ENCODE measurements around the gene C15orf39. TPM values are rescaled to one million over a fixed set of nuclear protein-coding genes. Genes with fewer than 3 reads are reported as not detected.

Gene C15orf39
- total and polyA plus RNA-seq, 9 of the 15 experiments (the other 6 are each of a cell fraction or from before 2014, with no cell fraction given): 0.31 to 29.8 (median 4.4) TPM

DNA sequence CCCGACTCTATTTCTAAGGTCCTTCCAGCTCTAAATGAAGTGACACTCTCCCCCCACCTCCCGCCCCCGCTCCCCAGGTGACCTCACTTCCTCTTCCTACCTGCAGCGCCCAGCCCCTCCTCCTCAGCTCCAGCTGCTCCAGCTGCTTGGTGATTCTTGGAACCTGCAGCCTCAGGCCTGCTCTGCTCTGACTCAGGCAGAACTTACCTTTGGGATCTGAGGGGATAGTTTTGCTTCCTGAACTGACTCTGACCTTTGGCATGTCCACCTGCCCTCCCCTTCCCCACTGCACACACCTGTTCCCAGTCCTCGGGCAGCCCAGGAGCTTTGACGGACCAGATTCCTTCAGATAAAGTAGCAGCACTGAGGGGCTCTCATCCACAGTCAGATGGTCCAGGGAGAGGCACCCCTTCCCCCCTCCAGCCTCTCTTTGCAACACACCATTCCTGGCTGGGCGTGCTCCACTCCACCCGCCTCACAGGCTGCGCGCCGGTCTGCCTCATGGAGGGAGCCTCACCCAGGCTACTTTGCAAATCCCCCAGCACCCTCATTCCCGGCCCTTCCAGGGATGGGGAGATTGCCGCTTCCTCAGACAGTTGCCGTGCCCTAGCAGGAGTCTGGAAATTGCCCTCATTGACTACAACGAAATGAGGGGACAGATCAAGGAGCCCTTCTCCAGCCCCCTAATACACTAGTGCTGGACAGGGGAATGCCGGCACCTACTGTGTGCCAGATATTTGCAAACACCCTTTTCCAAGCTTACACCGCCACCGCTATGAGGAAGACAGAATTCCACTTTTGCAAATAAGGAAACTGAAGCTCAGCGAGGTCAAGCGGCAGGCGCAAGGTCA, 692 bp upstream of the C15orf39 start (continued):
- TF ChIP-seq ZFP36 (IDR thresholded peaks at IDR 0.05; ENCODE audit: low read depth, low read length, partially characterized antibody) (peak; percentile 66), KDM5B (IDR thresholded peaks at IDR 0.05; ENCODE audit: insufficient replicate concordance, low read depth, low read length) (peak; percentile 4), MAFG (tag; conservative IDR thresholded peaks at IDR 0.05) (no peak), ZFP30 (CRISPR knock-in tag; IDR thresholded peaks at IDR 0.05; ENCODE audit: borderline replicate concordance) (no peak), JUN (IDR thresholded peaks at IDR 0.05; ENCODE audit: borderline replicate concordance, low read depth, low read length) (0 out of 2 replicates have a peak, but pooled peaks have one; percentile 12), JUN (CRISPR knock-in tag; IDR thresholded peaks at IDR 0.05; ENCODE audit: borderline replicate concordance) (no peak), ZNF224 (CRISPR knock-in tag; IDR thresholded peaks at IDR 0.05) (no peak), ASH1L (IDR thresholded peaks at IDR 0.05; ENCODE audit: borderline replicate concordance, low read depth, partially characterized antibody) (no peak), BRCA1 (IDR thresholded peaks at IDR 0.05) (no peak), BRCA1 (CRISPR knock-in tag; IDR thresholded peaks at IDR 0.05) (no peak), NR2C1 (IDR thresholded peaks at IDR 0.05) (peak; percentile 27; the same call in 1 of the 2 replicates), NR2C1 (tag; IDR thresholded peaks at IDR 0.05) (no peak), GABPA (tag; conservative IDR thresholded peaks at IDR 0.05; ENCODE audit: low read depth) (peak; percentile 67), SPI1 (IDR thresholded peaks at IDR 0.05; ENCODE audit: borderline replicate concordance, low read depth, low read length) (peak; percentile 83)
- TF ChIP-seq, protein P1, sequence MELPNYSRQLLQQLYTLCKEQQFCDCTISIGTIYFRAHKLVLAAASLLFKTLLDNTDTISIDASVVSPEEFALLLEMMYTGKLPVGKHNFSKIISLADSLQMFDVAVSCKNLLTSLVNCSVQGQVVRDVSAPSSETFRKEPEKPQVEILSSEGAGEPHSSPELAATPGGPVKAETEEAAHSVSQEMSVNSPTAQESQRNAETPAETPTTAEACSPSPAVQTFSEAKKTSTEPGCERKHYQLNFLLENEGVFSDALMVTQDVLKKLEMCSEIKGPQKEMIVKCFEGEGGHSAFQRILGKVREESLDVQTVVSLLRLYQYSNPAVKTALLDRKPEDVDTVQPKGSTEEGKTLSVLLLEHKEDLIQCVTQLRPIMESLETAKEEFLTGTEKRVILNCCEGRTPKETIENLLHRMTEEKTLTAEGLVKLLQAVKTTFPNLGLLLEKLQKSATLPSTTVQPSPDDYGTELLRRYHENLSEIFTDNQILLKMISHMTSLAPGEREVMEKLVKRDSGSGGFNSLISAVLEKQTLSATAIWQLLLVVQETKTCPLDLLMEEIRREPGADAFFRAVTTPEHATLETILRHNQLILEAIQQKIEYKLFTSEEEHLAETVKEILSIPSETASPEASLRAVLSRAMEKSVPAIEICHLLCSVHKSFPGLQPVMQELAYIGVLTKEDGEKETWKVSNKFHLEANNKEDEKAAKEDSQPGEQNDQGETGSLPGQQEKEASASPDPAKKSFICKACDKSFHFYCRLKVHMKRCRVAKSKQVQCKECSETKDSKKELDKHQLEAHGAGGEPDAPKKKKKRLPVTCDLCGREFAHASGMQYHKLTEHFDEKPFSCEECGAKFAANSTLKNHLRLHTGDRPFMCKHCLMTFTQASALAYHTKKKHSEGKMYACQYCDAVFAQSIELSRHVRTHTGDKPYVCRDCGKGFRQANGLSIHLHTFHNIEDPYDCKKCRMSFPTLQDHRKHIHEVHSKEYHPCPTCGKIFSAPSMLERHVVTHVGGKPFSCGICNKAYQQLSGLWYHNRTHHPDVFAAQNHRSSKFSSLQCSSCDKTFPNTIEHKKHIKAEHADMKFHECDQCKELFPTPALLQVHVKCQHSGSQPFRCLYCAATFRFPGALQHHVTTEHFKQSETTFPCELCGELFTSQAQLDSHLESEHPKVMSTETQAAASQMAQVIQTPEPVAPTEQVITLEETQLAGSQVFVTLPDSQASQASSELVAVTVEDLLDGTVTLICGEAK (IDR thresholded peaks at IDR 0.05): peak; percentile 74
- TF ChIP-seq, protein P1 (CRISPR knock-in tag; IDR thresholded peaks at IDR 0.05): no peak
- TF ChIP-seq, protein P2, sequence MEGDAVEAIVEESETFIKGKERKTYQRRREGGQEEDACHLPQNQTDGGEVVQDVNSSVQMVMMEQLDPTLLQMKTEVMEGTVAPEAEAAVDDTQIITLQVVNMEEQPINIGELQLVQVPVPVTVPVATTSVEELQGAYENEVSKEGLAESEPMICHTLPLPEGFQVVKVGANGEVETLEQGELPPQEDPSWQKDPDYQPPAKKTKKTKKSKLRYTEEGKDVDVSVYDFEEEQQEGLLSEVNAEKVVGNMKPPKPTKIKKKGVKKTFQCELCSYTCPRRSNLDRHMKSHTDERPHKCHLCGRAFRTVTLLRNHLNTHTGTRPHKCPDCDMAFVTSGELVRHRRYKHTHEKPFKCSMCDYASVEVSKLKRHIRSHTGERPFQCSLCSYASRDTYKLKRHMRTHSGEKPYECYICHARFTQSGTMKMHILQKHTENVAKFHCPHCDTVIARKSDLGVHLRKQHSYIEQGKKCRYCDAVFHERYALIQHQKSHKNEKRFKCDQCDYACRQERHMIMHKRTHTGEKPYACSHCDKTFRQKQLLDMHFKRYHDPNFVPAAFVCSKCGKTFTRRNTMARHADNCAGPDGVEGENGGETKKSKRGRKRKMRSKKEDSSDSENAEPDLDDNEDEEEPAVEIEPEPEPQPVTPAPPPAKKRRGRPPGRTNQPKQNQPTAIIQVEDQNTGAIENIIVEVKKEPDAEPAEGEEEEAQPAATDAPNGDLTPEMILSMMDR (IDR thresholded peaks at IDR 0.05 in 2 of 3, conservative IDR thresholded peaks at IDR 0.05 in 1 of 3; ENCODE audit: insufficient read depth in 2 of 3, low read depth in 1 of 3, low read length in 3 of 3): peak in 1 of 3 experiments; percentile 9; a peak in 1 of 6 replicates
